Kidney capillary endothelial cell (primary cell): Measurements from ENCODE around the gene OR5AP2.
"Not testable (repeated sequence)": the region's sequence is repeated elsewhere in the genome, so short reads cannot be mapped to it uniquely, and the experiment has no call there.

ENCODE experiments used
- DNase-seq: peaks from one replicate; pipeline ENCODE4 v3.0.0-alpha.2; 2018; ENCODE audit warnings: low spot score

The OR5AP2 gene

DNA sequence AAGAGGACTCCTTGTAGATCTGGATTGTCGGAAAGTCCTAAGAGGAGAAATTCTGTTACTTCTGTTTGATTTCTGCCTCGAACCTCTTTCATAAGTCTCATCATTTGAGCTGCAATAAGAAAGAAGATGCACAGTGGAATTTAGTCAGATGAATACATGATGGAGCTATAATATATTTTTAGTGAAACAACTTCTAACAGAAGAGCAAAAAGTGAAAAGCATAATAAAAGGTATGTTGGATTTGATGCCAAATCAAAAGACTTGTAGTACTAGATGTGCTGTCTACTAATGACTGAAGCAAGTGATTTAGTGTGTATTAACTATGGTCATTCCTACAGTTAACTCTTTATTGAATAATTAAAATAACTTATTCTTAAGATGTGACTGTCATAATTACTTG lies at the start of gene OR5AP2:
TSS of gene OR5AP2 (minus strand) at position 101 of the 400 bp plus-strand sequence. CDS start at position 101, 0 bp downstream.
- DNase-seq, result no peak

DNA sequence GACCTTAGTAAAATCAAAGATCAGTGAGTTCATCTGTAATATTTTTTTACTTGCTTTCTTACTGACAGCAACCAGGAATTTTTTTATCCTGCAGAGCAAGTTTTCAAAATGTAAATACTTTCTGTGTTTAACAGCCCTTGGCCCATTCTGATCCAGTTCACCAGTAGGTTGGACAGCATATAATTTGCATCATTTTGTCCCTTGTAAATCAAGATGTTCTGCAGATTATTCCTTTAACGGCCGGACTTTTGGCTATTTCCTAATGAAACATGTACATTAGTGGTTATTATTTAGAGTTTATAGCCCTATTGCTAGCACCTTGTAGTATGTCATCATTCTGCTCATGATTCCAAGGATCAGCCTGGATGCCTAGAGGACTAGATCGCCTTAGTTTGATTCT lies 48.9 kb upstream of the OR5AP2 start:
- not testable (repeated sequence) for DNase-seq

DNA sequence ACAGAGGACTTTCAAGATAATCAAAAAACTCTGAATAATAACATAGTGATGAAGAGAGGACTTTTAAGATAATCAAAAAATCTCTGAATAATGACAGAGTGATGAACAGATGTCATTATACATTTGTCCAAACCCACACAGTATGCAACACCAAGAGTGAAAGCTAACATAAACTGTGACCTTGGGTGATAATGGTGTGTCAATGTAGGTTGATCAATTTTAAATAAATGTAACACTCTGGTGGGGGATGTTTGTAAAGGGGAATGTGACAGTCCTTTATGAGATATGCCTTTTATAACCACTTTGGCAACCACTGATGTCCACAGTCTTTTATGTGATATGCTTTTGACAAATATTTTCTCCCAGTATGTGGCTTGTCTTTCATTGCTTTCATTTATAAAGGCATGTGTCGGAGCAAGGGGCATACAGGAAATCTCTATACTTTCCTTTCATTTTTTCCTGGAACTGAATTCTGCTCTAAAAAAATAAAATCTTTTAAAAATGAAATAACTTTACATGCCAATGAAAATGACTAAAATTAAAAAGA lies 46.4 kb upstream of the OR5AP2 start:
- DNase-seq, result no peak

DNA sequence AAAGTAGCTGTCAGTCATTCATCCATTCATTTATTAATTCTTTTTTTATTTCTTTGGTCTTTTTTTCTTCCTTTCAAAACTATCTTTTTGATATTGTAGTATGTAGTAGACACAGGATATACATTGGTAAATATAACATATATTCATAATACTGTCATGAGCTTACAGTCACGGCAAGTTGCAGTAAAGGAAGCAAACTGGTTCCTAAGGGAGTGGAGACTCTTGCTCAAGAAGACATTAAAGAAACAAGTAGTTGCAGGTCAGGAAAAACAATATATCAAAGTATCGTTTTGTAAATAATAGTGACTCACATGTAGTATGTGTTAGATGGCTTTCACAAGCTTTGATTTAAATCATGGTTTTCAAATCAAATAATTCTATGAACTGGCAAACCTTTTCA lies 28.7 kb upstream of the OR5AP2 start:
- no peak for DNase-seq

DNA sequence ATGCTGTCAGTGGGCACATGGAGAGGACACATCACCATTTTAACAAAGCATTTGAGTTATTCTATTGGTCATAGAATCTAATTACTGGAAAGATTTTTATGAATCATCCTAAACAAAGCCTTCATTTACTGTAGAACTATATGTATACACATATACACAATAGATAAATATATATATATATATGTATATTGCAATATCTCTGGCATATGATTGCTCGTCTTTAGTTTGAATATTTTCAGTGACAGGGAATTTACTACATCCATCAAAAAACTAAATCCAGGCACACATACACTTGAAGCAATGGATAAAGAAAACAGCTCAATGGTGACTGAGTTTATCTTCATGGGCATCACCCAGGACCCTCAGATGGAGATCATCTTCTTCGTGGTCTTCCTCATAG lies 21.1 kb upstream of the OR5AP2 start, which contains the start of gene OR5AR1:
TSS of gene OR5AR1 (plus strand) at position 301 of the 400 bp plus-strand sequence. CDS start at position 301, 0 bp downstream.
- no peak for DNase-seq

DNA sequence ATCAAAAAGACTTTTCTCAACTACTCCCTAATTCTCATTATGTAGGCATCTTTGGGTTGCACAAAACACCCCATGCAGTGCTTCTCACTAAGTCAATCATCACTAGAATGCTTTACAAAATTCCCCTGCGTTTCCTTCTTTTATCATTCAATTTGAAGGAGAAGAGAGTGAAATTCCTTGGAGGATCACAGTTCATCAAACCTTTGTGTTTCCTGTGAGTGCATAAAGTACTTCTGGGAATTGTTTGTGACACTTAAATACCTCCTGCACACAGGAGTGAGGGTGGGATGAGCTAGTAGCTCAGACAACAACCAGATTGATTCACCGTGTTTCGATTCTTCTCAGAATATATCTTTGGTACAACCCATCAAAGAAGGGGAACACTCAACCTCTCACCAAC lies 17.5 kb upstream of the OR5AP2 start:
- DNase-seq, result no peak

DNA sequence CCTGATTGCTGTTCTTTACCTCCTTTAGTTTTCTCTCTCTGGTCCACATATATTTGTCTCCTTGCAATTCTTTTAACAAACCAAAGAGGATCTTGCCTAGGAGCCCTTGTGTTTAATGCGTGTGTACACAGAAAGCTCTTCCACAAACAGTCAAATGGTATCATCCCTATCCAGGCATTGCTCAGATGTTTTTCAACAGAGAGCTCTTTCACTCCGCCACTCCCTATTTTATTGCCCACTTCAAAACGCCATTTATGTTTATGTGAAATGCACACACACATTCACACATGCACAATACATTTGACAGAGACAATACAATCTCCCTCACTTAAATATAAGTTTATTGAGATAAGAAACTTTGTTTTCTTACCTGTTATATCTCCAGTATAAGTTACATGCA lies 4.7 kb downstream of the OR5AP2 start:
- DNase-seq, result no peak

DNA sequence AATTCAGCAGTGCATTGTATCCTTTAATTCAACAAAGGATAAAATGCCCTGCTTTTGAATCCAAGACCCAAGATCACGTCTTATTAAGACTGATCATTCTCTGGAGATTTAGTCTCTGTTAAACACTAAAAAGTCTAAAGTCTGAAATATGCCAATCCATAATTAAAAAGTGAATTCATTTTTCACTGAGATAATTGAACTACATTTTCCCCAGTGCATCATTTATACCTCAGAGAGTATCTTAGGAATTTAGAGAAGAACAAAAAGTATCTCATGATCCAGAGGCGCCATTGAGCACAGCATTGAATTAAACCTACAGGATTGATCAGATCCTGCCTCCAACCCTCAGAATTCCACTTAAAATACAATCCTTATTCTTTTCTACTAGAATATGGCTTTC lies 5.4 kb downstream of the OR5AP2 start:
- DNase-seq, result no peak

DNA sequence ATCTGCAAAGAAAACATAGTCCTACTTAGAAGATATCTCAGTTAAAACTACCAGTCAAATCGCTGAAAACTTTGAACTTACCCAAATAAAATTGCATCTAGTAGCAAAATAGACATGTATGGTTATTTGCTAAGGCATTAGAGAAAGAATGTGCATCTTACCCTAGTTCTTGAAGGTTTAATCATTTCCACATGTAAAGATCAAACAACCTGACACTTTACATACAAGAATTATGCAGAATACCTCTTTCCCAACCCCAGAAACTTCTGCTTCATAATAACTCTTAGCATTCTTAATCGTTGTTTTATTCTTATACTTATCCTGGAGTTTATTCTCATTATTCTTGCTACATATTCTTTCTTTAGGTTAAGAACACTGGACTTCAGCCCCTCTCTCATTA lies 9.9 kb downstream of the OR5AP2 start:
- DNase-seq, result no peak

DNA sequence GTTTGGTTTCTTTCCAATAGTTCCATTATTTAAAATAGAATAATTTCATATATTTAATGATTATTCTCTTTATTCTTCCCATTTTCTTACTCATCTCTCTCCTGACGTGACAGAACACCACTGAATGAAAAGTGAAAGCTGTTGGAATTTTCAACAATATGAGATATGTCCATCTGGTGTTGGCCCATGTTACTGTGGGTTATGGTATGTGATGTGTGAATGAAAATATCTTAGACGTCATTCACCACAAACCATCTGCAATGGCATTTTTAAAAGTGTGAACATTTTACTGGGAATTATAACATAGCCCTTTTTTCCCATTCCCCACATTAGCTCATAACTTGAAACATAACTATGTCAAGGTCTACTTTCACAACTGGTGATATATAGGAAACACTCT lies 16.3 kb downstream of the OR5AP2 start:
- DNase-seq, result no peak

DNA sequence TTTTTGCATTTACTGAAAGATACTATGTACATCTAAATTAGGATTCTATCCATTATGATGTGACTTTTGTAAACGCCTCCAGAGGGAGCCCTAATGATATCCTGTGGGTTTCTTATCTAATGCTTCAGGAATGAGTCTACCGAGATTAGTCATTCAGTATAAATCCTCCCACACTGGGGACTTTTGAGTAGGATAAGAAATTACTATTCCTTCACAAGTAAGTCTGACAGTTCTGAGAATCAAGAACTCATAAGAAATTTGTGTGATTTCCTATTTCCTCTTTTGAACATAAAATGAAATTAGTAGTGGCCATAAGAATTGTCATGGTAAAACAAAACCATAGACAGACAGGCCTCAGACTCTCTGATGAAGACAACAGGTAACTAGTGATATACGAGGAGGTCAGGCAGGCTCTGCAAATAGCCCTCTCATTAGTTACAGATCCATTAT lies 17.6 kb downstream of the OR5AP2 start:
- peak; percentile 59 for DNase-seq

DNA sequence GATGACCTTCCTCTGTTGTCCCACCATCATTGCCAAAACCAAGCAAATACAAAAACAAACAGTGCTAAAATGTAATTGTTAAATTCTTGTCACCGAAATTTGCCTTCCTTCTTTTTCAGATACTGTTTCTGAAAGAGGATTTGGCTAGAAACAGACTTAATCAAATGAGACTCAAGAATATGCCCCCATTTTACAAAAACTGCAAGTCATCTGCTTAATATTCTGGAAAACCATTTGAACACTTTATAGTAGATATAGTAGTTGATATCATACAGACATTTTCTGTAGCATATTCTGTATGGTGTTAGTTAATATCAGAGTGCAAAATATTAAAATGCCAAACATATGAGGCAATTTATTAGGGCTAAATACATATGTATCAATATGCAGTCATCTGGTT lies 31.1 kb downstream of the OR5AP2 start:
- no peak for DNase-seq

DNA sequence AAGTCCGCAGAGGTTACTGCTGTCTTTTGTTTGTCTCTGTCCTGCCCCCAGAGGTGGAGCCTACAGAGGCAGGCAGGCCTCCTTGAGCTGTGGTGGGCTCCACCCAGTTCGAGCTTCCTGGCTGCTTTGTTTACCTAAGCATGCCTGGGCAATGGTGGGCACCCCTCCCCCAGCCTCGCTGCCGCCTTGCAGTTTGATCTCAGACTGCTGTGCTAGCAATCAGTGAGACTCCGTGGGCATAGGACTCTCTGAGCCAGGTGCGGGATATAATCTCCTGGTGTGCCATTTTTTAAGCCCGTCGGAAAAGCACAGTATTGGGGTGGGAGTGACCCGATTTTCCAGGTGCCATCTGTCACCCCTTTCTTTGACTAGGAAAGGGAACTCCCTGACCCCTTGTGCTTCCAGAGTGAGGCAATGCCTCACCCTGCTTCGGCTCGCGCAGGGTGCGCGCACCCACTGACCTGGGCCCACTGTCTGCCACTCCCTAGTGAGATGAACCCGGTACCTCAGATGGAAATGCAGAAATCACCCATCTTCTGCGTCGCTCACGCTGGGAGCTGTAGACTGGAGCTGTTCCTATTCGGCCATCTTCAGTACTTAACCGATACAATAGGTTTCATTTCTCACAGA lies 50.0 kb downstream of the OR5AP2 start:
- not testable (repeated sequence) for DNase-seq
